Glomerular visceral epithelial cell (primary cell): Measurements from ENCODE around the gene CTSV.
"Not testable (repeated sequence)": the region's sequence is repeated elsewhere in the genome, so short reads cannot be mapped to it uniquely, and the experiment has no call there.

Experiments used
- DNase-seq: peaks from one replicate; pipeline ENCODE4 v3.0.0-alpha.2; 2016; ENCODE audit errors: extremely low spot score

The CTSV gene

DNA sequence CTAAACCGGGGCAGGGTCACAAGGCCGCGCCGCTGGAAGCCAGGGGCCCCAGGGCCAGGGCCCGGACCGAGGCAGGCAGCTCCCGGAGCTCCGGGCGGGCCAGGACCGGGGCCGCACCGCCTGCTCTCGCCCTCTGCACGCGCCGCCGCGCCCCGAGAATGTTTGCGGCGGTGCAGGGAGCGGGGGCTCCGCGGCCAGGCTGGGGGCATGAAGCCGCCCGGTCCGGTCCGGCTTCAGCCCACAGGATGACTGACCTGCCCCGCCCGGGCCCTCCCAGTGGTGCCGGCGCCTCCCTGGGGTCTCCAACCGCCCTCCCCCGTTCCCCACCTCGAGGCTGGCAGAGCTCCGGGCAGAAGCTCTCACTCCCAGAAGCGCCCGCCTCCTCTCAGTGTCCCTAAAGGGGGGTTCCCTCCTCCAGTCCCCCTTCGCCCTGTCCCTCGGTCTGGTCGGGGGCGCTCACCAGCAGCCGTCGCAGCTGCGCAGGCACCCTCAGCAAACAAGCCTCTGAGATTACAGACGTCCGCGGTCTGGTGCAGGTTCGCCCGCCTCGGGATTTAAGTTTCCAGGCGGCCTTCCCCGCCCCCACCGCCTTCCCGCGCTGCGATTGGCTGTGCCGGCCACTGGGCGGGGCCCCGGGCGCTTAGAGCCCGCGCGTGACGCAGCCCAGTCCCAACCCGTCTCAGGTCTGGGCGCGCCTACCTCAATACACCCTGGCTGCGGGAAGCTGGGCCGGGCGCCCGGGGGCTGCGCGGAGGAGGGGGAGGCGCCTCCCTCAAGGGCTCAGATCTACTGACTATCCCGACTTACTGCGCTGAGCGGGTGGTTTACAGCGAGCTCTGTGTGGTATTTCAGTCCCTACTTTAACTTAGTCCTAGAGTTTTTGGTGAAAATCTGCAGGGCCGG is at the start of gene CTSV:
Gene CTSV, minus strand, starts transcription at position 532 of the 903 bp plus-strand sequence. CDS start 1,099 bp downstream, outside the sequence.
- peak; percentile 89 for DNase-seq

DNA sequence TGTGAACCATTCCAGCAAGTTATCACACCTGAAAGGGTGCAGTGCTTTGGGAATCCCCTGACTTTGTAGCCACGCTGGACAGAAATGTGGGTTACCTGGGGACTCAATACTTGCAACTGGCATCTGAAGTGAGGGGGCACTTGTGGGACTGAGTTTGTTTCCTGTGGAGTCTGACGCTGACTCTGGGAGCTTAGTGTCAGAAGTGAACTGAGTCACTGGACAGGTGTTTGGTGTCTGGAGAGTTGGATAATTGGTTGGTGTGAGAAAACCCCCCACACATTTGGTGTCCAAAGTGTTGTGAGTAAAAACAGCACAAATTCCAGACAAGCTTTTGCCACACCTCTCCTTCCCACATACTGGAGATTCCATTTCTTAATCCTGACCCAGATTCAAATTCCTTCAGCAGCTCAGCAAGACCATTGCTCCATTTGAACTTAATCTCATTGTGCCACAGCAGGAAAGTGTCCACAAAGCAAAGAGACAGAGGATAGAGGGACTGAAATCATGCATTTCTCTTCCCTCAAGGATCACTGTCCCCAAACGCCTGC is 48.8 kb upstream of the CTSV start:
- not testable (repeated sequence) for DNase-seq

DNA sequence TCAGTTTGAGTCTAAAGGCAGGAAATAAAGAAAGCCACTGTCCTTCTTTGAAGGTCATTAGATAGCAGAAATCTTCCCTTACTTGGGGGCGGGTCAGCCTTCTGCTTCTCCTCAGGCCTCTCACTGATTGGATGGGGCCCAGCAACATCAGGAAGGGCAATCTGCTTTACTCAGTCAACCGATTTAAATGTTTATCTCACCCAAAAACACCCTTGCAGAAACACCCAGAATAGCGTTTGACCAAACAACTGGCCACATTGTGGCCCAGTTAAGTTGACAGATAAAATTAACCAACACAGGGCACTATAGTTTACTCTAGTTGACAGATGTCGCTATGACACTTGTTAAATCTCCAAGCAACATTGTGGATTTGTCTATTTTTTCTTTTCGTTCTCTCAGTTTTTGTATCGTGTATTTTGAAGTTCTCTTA is 45.6 kb upstream of the CTSV start:
- DNase-seq, result not testable (repeated sequence)

DNA sequence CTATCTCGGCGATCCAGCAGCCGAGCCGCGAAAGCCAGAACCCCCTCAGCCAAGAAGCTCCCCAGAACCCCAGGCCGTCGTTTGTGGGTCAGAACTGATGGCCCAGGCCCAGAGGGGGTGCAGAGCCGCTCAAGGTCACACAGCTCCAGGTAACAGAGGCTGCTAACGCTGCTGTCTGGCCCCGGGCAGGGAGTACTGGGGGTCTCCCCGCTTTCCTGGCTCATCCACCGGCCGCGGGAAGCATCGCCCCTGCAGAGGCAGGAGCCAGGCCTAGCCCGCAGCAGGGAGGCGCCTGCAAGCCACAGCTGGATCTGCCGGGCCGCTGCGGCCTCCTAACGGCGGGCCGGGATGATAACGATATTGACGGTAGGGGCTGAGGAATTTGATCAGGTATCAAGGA is 39.4 kb upstream of the CTSV start:
- no peak for DNase-seq

DNA sequence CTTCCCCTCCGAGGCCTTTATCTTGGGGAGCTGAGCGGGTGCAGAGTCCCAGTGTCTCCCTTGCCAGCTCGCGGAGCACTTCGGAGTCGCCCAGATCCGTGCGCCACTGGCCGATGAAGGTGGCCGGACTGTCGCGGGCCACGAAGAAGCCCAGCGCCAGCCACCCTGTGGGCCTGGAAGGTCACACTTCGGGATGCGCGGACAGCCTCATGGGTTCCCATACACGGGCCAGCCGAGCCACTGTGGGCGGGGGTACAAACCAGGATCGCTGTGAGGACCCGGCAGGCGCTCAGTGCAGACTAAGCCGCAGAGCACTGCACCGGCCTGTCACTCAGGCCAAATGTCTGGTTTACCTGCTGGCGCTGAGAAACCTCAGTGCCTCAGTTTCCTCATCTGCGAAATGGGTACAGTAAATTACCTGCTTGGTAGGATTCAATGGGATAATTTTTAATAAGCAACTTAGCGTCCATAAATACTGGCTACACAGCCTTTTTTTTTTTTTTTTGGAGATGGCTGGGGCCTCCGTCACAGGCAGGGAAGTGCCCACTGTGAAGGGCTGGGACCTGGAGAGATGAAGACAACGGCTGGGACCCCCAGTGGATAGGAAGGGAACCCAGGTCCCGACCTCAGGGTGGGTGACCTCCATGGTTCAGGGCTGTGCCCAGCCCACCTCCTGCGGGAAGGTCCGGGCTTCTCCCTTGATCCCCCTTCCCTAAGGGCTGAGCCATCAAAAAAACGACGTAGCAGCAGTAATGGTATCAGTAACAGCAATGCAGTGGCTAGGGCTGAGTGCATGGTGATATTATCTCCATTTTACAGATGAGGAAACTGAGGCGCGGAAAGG is 38.7 kb upstream of the CTSV start:
- no peak for DNase-seq

DNA sequence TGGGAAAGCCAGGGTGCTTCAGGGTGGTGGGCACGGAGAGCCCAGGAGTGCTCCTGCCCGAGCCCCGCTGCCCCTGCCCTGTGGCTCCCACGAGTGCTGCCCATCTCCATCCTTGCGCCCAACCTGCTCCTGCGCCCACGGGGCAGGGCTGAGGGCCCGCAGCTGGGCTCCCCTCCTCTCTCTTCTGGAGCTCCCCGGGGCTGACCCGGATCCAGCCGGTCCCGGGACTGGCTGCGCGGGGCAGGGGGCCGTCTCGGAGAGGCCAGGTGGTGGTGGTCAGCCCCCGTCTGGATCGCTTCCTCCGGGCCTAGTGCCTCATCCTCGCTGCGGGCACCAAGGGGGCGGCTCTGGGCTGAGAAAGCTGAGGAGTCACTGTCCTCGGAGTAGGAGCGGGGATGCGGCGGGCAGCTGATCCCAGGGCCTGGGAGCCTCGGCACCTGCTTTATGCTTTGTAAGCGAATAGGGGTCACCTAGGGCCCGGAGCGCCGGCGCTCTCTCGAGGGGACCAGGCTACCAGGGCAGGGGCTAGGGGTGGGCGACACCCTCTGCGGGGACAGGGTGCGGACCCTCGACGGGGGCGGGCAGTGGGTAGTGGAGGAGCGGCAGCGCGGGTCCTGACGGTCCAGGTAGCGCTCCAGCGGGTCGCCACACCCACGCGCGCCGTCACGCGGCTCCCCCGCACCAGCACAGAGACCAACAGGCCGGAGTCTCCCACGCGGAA is 37.9 kb upstream of the CTSV start:
- not testable (repeated sequence) for DNase-seq

DNA sequence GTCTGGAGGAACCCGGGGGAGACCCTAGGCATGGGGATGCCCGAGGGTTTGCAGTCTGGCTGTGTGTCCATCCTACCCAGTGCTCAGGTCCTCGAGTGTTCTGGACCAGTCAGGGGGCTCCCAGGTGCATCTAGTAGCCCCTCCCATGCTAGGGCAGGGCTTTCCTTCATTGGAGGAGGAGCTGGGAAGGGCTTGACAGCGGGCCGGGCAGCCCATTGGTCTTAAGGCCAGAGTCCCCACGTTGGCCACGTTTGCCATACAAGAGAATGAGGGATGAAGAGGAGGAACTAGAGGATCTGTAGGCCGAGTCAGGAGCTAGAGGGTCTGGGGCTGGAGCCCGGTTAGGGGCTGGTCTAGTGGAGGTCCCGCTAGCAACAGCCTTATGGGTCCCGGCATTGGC is 37.3 kb upstream of the CTSV start:
- DNase-seq, result no peak

DNA sequence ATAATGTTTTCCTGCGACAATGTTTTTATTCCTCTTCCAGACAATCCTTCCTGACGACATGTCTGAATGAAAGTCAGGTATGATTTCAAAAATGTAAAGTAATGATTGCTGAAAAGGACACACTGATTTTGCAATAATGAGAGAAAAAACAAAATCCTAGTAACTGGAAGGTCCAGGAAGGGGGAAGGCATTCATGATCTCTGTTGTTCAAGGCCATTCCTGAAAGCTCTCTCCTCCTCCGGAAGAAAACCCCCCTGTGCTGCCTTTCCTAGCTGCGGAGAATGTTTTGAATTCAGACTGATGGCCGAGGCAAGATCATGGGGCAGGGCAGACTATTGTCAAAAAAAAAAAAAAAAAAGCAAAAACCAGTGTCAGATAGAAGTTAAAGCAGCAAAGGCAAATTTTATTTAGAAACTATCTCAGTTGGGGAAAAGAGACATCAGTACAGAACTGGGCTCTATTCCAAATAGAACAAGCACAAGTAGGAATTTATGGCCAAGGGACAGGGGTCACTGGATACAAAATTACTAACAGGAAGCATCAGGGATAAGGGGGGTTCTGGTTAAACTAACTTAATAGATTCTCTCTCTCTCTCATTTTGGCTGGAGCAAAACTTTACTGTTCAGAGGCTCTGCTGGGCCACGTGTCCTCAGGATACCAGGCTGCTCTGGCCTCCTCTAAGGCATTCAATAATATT is 36.5 kb upstream of the CTSV start:
- no peak for DNase-seq

DNA sequence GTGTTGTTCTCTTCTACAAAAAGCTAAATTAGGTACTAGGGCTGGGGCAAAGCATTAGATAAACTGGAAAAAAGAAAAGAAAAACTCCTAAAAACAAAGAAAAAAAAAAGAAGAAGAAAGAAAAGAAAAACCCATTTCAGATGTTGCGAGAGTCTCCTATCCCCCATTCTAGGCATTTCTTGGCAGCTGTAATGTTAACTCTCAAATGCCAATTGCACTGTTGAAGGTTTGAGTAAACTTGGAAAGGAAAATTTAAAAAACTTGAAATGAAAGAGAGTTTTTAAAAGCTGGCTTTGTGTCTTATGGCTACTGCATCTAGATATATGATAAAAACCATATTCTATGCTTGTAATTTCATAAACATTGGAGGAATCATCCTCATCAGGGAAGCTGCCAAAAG is 34.6 kb upstream of the CTSV start:
- no peak for DNase-seq

DNA sequence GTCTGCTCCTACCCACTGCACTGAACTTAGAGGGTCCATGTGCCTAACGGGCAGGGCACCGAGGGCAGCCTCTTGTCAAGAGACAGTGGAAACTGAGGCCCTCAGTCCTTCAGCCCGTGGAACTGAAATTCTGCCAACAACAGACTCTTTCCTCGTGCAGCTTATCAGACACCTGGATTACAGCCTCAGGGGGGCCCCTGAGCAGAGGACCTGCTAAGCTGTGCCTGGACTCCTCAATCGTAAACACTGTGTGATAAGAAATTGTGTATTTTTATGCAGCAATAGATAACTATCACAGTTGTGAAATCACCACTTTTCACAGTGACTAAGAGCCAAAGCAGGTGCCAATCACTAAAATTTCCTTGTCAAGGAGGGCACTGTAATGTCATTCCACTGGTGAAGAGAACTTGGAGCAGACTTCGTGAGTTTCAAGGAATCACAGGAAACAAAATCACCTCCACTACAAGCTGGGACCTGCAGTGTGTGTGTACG is 33.4 kb upstream of the CTSV start:
- no peak for DNase-seq

DNA sequence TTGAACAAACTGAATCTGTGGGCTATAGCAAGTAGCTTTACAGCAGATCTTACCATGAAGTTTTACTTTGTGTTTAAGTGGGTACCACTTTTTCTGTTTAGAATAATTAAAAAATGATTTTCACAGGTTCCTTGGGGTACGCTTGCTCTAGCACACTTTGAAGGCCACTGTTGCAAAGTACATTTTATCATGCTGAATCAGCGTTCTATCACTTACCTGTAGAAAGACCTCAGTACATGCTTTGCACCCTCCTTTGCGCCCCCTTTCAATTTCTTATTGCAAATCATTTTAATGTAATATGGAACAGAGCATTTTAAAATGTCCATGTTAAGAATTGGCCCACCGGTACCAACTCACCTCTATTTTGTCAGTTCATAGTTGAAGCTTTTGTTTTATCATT is 31.4 kb upstream of the CTSV start:
- not testable (repeated sequence) for DNase-seq

DNA sequence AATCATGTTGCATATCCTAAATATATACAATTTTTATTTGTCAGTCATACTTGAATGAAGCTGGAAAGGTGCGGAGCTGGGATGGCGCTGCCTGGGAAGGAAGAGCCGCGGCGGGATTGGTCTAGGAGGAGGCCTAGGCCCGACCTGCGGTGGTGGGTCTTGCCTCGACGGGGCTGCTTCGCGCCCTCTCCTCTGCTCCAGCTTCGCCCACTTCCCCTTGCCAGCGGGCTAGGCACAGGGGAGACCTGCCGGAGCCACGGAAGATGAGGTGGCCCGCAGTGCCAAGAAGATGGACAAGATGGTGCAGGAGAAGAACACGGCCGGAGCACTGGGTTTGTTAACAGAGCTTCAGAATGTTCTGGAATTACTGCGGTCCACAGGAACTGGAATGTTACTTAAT is 28.5 kb upstream of the CTSV start:
- no peak for DNase-seq

DNA sequence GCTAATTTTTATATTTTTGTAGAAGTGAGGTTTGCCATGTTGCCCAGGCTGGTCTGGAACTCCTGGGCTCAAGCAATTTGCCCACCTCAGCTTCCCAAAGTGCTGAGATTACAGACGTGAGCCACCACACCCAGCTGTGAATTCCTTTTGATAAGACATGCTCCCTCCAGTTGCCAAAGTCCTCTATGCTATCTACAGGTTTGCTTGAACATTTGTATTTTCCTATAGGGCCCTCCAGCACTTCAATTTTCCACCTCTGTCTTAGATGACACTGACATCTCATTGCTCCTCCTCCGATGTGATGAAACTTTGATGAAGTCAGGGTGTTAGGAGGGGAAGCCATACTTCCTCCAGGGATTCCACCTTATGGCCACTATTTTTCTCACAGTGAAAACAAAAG is 25.2 kb upstream of the CTSV start:
- DNase-seq, result no peak

DNA sequence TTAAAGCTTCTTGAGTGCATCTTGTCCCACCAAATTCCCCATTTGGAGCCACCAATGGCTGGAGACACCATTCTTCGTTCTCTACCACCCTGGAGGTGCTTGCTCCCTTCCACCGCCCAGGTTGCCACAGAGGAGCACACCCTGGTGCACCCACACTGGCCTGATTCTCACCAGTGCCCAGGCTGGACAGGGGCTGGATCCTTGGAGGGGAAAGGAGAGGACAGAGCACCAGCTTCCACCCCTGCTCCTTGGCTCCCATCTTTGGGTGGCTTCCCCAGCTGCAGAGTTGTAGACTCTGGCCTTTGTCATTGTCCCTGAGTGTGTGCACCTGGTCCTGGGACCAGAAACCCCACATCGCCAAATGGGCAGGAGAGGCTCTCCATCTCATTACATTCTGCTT is 21.9 kb upstream of the CTSV start:
- DNase-seq, result no peak

DNA sequence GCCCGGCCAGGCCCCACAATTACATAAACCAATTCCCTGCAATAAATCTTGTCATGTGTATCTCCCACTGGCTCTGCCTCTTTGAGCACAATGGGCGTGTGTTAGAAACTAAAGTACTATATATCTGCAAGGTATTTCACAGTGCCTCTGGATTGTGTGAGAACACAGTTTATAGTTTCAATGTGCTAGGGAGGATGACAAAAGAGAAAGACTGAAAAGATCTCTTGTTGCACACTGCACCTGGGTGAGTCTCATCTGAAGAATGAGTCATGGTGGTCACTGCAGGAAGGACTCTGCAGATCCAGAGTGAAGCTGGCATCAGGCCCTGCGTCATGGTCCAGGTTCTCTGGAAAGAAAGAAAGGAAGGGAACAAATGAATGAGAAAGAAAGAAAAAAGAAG is 20.7 kb upstream of the CTSV start:
- DNase-seq, result peak; percentile 63

DNA sequence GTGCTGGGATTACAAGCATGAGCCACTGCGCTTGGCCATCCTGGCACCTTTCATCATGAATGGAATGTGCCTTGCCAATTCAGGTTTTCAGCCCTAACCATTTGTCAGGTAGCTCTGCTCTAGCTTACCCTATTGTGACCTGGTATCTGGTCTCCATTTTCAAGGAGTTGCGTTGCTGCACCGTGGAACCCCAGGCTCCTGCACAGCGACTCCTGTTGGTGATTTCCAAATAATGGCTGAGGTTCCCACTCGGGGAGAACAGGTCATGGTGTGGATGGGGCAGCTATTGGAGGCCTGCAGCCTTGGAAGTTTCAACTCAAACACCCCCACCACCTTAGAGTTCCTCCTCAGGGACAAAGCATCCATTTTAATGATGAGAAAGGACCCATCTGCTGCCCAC is 18.7 kb upstream of the CTSV start:
- no peak for DNase-seq

DNA sequence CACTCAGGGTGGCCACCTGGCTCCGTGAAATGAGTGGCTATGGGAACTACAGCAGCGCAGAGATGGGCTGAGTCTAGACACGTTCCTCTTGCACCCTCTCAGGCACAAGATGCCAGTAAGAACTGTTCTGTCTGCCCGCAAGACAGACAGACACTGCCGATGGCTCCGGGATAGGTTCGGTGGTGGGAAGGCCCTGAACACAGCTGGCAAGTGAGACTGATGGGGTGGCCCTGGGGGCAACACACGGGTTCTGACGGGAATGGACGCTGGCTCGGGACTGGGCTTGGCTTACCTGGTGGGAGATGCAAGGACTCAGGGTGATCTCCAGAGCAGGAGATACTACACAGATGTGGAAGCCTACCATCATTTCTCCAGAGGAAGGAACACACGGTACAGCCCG is 16.9 kb upstream of the CTSV start:
- DNase-seq, result not testable (repeated sequence)

DNA sequence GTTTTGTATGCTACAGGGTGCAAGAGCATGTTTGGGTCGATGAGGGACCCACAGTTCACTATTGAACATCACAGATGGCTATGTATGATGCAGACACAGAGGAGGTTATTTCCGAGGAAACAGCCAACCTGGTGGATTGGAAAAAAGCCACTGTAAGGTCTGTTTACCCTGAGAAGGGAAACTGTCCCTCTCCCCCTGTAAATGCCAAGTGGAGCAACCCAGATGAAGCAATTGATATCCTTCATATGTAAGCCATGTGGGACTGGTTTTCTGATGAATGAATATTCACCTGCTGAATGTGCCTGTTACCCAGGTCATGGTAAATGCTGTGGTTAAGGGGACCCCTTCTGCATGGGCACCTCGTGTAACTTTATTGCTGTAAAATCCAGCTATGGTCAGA is 14.8 kb upstream of the CTSV start:
- no peak for DNase-seq

DNA sequence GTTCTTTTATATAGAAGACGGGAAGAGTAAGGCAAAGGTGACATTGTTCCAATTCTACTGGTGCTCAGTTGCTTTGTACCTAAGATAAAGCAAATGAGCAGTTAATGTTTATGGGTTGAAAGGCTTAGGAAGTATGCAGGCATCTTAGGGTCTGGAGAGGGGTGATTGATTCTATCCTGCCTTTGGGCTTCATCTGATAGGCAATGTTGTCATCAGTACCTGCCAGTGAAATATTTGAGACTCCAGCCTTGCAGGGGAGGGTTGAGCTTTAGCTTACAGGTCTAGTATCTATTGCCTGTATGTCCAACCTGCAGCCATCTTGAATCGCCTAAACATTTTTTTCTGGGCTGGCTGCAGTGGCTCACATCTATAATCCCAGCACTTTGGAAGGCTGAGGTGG is 13.8 kb upstream of the CTSV start:
- no peak for DNase-seq

DNA sequence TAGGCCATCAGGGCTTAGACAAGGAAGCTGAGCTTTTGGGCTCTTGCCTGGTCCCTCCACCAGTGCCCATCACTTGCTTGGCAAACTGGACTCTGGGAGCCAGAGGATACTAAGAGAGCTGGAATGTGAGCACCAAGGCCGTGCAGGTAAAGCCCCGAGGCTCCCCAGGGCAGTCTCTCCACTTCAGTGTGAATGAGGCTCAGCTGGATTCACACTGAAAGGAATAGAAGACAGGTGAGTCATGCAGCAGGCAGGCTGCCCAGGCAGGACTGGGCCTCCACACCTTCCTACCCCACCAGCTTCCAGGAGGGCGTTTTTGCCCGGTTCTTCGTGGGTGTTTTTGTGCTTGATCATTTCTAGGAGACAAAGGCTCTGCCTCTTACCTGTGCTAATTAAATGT is 7.3 kb upstream of the CTSV start:
- peak; percentile 70 for DNase-seq

DNA sequence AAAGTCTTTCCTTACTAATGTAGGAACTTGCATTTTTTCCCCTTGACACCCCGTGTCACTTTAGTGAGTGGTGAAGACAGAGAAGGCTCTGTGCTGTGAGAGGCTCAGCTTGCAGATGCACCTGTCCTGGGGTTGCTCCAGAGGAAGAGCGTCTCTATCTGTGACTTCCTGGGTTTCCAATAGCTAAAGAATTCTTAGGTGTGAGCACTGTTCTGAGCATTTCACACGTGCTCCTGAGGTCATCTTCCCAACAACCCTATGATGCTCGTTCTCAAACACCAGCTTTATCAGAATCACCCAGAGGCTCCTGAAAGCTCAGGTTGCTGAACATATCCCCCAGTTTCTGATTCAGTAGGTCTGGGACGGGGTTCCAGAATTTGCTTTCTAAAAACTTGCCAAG is 6.4 kb upstream of the CTSV start:
- DNase-seq, result no peak
